GM19452 (cell line): Measurements from ENCODE around the gene SLPI.

Experiments used
- ATAC-seq: cut with Tn5 transposase; IDR thresholded peaks from one replicate; pipeline ENCODE4 v1.9.1; 2021; ENCODE audit not compliant: unreplicated experiment

SLPI gene

GRCh38 chr20:45221076-45221475 lies 33.3 kb downstream of the SLPI start, which contains the start of gene SEMG2:
Gene SEMG2, plus strand, starts transcription at chr20:45221373. Its CDS starts 17 bp downstream, at chr20:45221390.
- no peak for ATAC-seq

- ATAC-seq, result no peak
Observed at GRCh38 chr20:45218636-45219035, 35.7 kb downstream of the SLPI start.

- ATAC-seq, result no peak
Observed at GRCh38 chr20:45218124-45218523, 36.2 kb downstream of the SLPI start.

GRCh38 chr20:45212836-45213235 lies 41.5 kb downstream of the SLPI start:
- no peak for ATAC-seq

- no peak for ATAC-seq
Observed at GRCh38 chr20:45211569-45212474, 42.5 kb downstream of the SLPI start.

GRCh38 chr20:45209924-45210323 lies 44.4 kb downstream of the SLPI start:
- ATAC-seq, result no peak

GRCh38 chr20:45206725-45207124 lies 47.6 kb downstream of the SLPI start, which contains the start of gene SEMG1:
Gene SEMG1, plus strand, starts transcription at chr20:45207033. Its CDS starts 21 bp downstream, at chr20:45207054.
- no peak for ATAC-seq
